ENCODE measurements around the gene ZFYVE9.

GRCh38 chr1:52168373-52169080, 26.6 kb downstream of the ZFYVE9 start:
- no peak for TF ChIP-seq ZNF629 (tag by site-specific recombination; IDR thresholded peaks at IDR 0.05)
- no peak for TF ChIP-seq HOXC10 (CRISPR knock-in tag; IDR thresholded peaks at IDR 0.05)
- TF ChIP-seq ZNF362 (tag by site-specific recombination; IDR thresholded peaks at IDR 0.05) = no peak
- no peak for TF ChIP-seq ELK4 (IDR thresholded peaks at IDR 0.05; ENCODE audit: borderline replicate concordance, low read depth, low read length)
- no peak for TF ChIP-seq ZNF645 (tag by site-specific recombination; IDR thresholded peaks at IDR 0.05)
- TF ChIP-seq ZNF660 (tag by site-specific recombination; IDR thresholded peaks at IDR 0.05) = no peak
- TF ChIP-seq CTCF (tag by site-specific recombination; IDR thresholded peaks at IDR 0.05) = no peak
- TF ChIP-seq SCRT2 (tag by site-specific recombination; IDR thresholded peaks at IDR 0.05) = no peak
- no peak for TF ChIP-seq ZBTB8A (tag by site-specific recombination; IDR thresholded peaks at IDR 0.05)
- no peak for TF ChIP-seq ZFHX2 (tag by site-specific recombination; conservative IDR thresholded peaks at IDR 0.05)
- no peak for TF ChIP-seq ZBTB17 (tag by site-specific recombination; IDR thresholded peaks at IDR 0.05)

All from HEK293 (cell line).